Gastroesophageal sphincter (tissue), 3 donors: Measurements from ENCODE around the gene BFSP1.

ENCODE experiments used
- EP300 ChIP-seq: sonication (generic); formaldehyde crosslinking; IDR thresholded peaks from one replicate; pipeline ENCODE4 v1.6.1; 2017; ENCODE audit warnings: antibody characterized with exemption, mild to moderate bottlenecking
- POLR2A ChIP-seq, 2 donors: fragments of 450-650 bp; IDR thresholded peaks; one replicate each; pipeline ENCODE4 v1.6.1; 2017; ENCODE audit warnings: antibody characterized with exemption in 2 of 2, mild to moderate bottlenecking in 2 of 2, moderate library complexity in 1 of 2
- POLR2AphosphoS5 ChIP-seq: sonication (generic); formaldehyde crosslinking; IDR thresholded peaks from one replicate; pipeline ENCODE4 v1.6.1; 2017; ENCODE audit warnings: antibody characterized with exemption
- TF ChIP-seq, protein P1 (sequence below), 4 experiments: fragments of 200-600 bp in 2 of 4; fragments of 450-650 bp in 2 of 4; sonication (generic) in 1 of 4; IDR thresholded peaks; one replicate each; pipeline ENCODE4 v1.5.1; 2017 to 2019; ENCODE audit warnings: antibody characterized with exemption in 4 of 4, mild to moderate bottlenecking in 2 of 4, moderate library complexity in 2 of 4

DNA sequence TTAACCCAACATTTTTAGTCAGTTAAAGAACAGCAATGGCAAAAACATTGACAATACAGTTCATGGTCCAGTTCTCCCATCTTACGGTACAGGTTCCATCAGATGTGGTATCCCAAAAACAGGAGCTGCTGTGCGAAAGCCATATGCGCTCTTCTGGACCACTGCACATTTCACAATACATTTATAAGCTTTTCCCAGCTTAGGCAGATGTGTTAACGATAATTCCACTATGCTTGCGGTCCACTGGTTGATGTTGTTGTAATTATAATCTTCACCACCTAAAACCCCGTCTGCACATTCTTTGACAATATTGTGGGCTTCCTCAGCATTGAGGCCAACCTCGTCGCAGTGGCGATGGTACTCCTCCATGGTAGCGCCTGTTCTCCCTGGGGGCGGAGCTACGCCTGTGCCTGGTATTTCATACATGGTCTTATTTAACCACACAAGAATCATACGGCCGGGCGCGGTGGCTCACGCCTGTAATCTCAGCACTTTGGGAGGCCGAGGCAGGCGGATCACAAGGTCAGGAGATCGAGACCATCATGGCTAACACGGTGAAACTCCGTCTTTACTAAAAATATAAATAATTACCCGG, 52.0 kb downstream of the BFSP1 start:
- TF ChIP-seq, protein P1, sequence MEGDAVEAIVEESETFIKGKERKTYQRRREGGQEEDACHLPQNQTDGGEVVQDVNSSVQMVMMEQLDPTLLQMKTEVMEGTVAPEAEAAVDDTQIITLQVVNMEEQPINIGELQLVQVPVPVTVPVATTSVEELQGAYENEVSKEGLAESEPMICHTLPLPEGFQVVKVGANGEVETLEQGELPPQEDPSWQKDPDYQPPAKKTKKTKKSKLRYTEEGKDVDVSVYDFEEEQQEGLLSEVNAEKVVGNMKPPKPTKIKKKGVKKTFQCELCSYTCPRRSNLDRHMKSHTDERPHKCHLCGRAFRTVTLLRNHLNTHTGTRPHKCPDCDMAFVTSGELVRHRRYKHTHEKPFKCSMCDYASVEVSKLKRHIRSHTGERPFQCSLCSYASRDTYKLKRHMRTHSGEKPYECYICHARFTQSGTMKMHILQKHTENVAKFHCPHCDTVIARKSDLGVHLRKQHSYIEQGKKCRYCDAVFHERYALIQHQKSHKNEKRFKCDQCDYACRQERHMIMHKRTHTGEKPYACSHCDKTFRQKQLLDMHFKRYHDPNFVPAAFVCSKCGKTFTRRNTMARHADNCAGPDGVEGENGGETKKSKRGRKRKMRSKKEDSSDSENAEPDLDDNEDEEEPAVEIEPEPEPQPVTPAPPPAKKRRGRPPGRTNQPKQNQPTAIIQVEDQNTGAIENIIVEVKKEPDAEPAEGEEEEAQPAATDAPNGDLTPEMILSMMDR (IDR thresholded peaks at IDR 0.05): no peak
- TF ChIP-seq POLR2A (IDR thresholded peaks at IDR 0.05) (no peak), POLR2AphosphoS5 (no peak), EP300 (no peak)
